CD4-positive, alpha-beta T cell (primary cell): ENCODE results near the gene FARP1. TPM values are rescaled to one million over a fixed set of nuclear protein-coding genes. Genes with fewer than 3 reads are reported as not detected.

Experiments used
- ATAC-seq: fragments of 200-7000 bp; cut with Tn5 transposase; one replicate; pipeline ENCODE4 v1.10.0; 2022; ENCODE audit warnings: mild to moderate bottlenecking; ENCODE audit not compliant: poor library complexity
- CTCF ChIA-PET: fragments of 350-600 bp; sonication (Branson Sonifier 250); formaldehyde crosslinking; loops from one replicate; lab custom pipeline; 2021; ENCODE audit warnings: antibody characterized with exemption, inconsistent platforms; lab: Charles Lee
- POLR2A ChIA-PET: fragments of 350-600 bp; sonication (Branson Sonifier 250); formaldehyde crosslinking; loops from one replicate; lab custom pipeline; 2021; ENCODE audit warnings: antibody characterized with exemption, inconsistent platforms; lab: Charles Lee
- DNase-seq, 14 experiments: peaks; one replicate each; pipeline ENCODE4 v3.0.0-alpha.2; 2013 to 2020; ENCODE audit warnings: mixed read lengths in 2 of 14
- H3K27ac ChIP-seq, 2 donors: one replicate each; pipeline versions ENCODE4 v1.5.1 to v1.7.0; 2013; ENCODE audit warnings: low read length in 2 of 2, low read depth in 1 of 2, mild to moderate bottlenecking in 1 of 2
- H3K27me3 ChIP-seq, 2 experiments: 1 replicate in 1 of 2; 2 replicates in 1 of 2; pipeline versions ENCODE4 v1.6.1 to v1.7.0; 2013; ENCODE audit warnings: low read length in 2 of 2, control low read depth in 1 of 2, mild to moderate bottlenecking in 1 of 2, moderate library complexity in 1 of 2; ENCODE audit not compliant: insufficient read depth in 2 of 2, control insufficient read depth in 1 of 2
- H3K36me3 ChIP-seq: one replicate; pipeline ENCODE4 v1.6.1; 2013; ENCODE audit warnings: low read length, control low read depth; ENCODE audit not compliant: insufficient read depth
- H3K4me1 ChIP-seq: one replicate; pipeline ENCODE4 v1.6.1; 2013; ENCODE audit warnings: low read length, control low read depth; ENCODE audit not compliant: insufficient read depth
- H3K4me3 ChIP-seq: one replicate; pipeline ENCODE4 v1.5.1; 2013; ENCODE audit warnings: mild to moderate bottlenecking, low read length, moderate library complexity
- H3K9me3 ChIP-seq, 2 experiments: 1 replicate in 1 of 2; 2 replicates in 1 of 2; pipeline versions ENCODE4 v1.6.1 to v1.7.0; 2013; ENCODE audit warnings: low read length in 2 of 2, mild to moderate bottlenecking in 2 of 2, control low read depth in 1 of 2, moderate library complexity in 1 of 2; ENCODE audit not compliant: control insufficient read depth in 1 of 2, insufficient read depth in 1 of 2
- H3K27ac Mint-ChIP-seq: one replicate; pipeline ENCODE4 v1.8.0; 2020; ENCODE audit warnings: mixed read lengths
- H3K27me3 Mint-ChIP-seq: one replicate; pipeline ENCODE4 v1.8.0; 2021; ENCODE audit warnings: mixed read lengths
- H3K36me3 Mint-ChIP-seq: one replicate; pipeline ENCODE4 v1.8.0; 2021; ENCODE audit warnings: low read depth, mixed read lengths
- H3K4me1 Mint-ChIP-seq: one replicate; pipeline ENCODE4 v1.8.0; 2021; ENCODE audit warnings: low read depth, mixed read lengths
- H3K4me3 Mint-ChIP-seq: one replicate; pipeline ENCODE4 v1.8.0; 2020; ENCODE audit warnings: mild to moderate bottlenecking, mixed read lengths
- H3K9me3 Mint-ChIP-seq: one replicate; pipeline ENCODE4 v1.8.0; 2020; ENCODE audit warnings: mixed read lengths
- CTCF ChIP-seq: fragments of 200-600 bp; IDR thresholded peaks from one replicate; pipeline ENCODE4 v1.8.0; 2022; ENCODE audit warnings: antibody characterized with exemption, mild to moderate bottlenecking
- intact Hi-C, 2 experiments: fragments of 100-400 bp; cut with DNase I in 1 of 2; cut with micrococcal nuclease in 1 of 2; formaldehyde crosslinking; loops; one replicate each; pipeline versions ENCODE4 v1.15.1 to v1.9.0; 2023 to 2025; cut with DNase I, micrococcal nuclease
- total RNA-seq, 174 experiments: library from RNA in 2 of 174; stranded (reverse) in 2 of 174; gene quantifications; one replicate each; pipeline ENCODE4 v1.2.3 and lab custom pipeline; 2021 to 2026

Gene FARP1
- total RNA-seq, 2 experiments from 2014 or later: 0.30 TPM; not detected in 1

GRCh38 chr13:98284679-98285078 is 141.8 kb downstream of the FARP1 start:
- Mint-ChIP-seq H3K27ac (no peak overlapping the region), H3K36me3 (no peaks in the 10 kb centered on the region), H3K4me3 (no peak overlapping the region), H3K27me3 (peaks cover 14% of the 10 kb centered on the region), H3K9me3 (no peaks in the 10 kb centered on the region), H3K4me1 (no peaks in the 10 kb centered on the region)
- Histone ChIP-seq H3K36me3 (no peaks in the 10 kb centered on the region), H3K27ac (no peak overlapping the region), H3K27me3 (peaks cover 0 to 2% of the 10 kb centered on the region in 2 experiments), H3K4me3 (no peak overlapping the region), H3K4me1 (no peaks in the 10 kb centered on the region), H3K9me3 (peaks cover 0 to 4% of the 10 kb centered on the region in 2 experiments)
- TF ChIP-seq CTCF: no peak
- DNase-seq (no peak), ATAC-seq (no peak)
- ChIA-PET CTCF (no interaction called here), POLR2A (no interaction called here)
- intact Hi-C loops: no loop called here

GRCh38 chr13:98285317-98285716 is 142.4 kb downstream of the FARP1 start:
- no peak for ATAC-seq
- DNase-seq: no peak
- Histone ChIP-seq H3K27me3 (no peaks in the 10 kb centered on the region), H3K9me3 (no peaks in the 10 kb centered on the region), H3K4me1 (no peaks in the 10 kb centered on the region), H3K36me3 (no peaks in the 10 kb centered on the region), H3K4me3 (no peak overlapping the region), H3K27ac (no peak overlapping the region)
- H3K4me3 Mint-ChIP-seq: no peak overlapping the region
- no peaks in the 10 kb centered on the region for H3K36me3 Mint-ChIP-seq
- ChIA-PET POLR2A (no interaction called here), CTCF (no interaction called here)
- intact Hi-C loops: no loop called here
- H3K27me3 Mint-ChIP-seq: peaks cover 7% of the 10 kb centered on the region
- no peak for TF ChIP-seq CTCF
- no peaks in the 10 kb centered on the region for H3K4me1 Mint-ChIP-seq
- H3K9me3 Mint-ChIP-seq: no peaks in the 10 kb centered on the region
- H3K27ac Mint-ChIP-seq: no peak overlapping the region

- H3K9me3 ChIP-seq: no peaks in the 10 kb centered on the region
- no peak overlapping the region for H3K27ac Mint-ChIP-seq
- POLR2A ChIA-PET: no interaction called here
- no peak overlapping the region for H3K4me3 Mint-ChIP-seq
- no peak overlapping the region for H3K4me3 ChIP-seq
- TF ChIP-seq CTCF: no peak
- no peak for DNase-seq
- no peaks in the 10 kb centered on the region for H3K9me3 Mint-ChIP-seq
- CTCF ChIA-PET: no interaction called here
- H3K27ac ChIP-seq: no peak overlapping the region
- intact Hi-C loops: no loop called here
- no peak for ATAC-seq
- H3K36me3 ChIP-seq: no peaks in the 10 kb centered on the region
- H3K4me1 ChIP-seq: no peaks in the 10 kb centered on the region
- H3K4me1 Mint-ChIP-seq: no peaks in the 10 kb centered on the region
- H3K27me3 ChIP-seq: no peaks in the 10 kb centered on the region
- H3K36me3 Mint-ChIP-seq: no peaks in the 10 kb centered on the region
- H3K27me3 Mint-ChIP-seq: peaks cover 5% of the 10 kb centered on the region
Observed at GRCh38 chr13:98285852-98286594, 143.1 kb downstream of the FARP1 start.
